HG03066 (cell line): ENCODE data around the gene SRSF9.
"Not testable (repeated sequence)": the region's sequence is repeated elsewhere in the genome, so short reads cannot be mapped to it uniquely, and the experiment has no call there.

ENCODE experiments used
- ATAC-seq: cut with Tn5 transposase; IDR thresholded peaks from one replicate; pipeline ENCODE4 v1.9.1; 2021; ENCODE audit warnings: low read depth; ENCODE audit not compliant: unreplicated experiment

SRSF9 gene

GRCh38 chr12:120469450-120470149 lies at the start of gene SRSF9:
SRSF9 (minus strand) TSS chr12:120469748; CDS start chr12:120469609, 139 bp downstream.
- peak; percentile 80 for ATAC-seq

- not testable (repeated sequence) for ATAC-seq
Measured at GRCh38 chr12:120519324-120519723, 49.8 kb upstream of the SRSF9 start.

GRCh38 chr12:120515496-120515895 lies 45.9 kb upstream of the SRSF9 start:
- ATAC-seq = no peak

- no peak for ATAC-seq
Measured at GRCh38 chr12:120514002-120514401, 44.5 kb upstream of the SRSF9 start.

- ATAC-seq = no peak
Measured at GRCh38 chr12:120508537-120508936, 39.0 kb upstream of the SRSF9 start.

GRCh38 chr12:120504587-120504986 lies 35.0 kb upstream of the SRSF9 start:
- ATAC-seq = no peak

- no peak for ATAC-seq
Measured at GRCh38 chr12:120500581-120500980, 31.0 kb upstream of the SRSF9 start.

- ATAC-seq = no peak
Measured at GRCh38 chr12:120498870-120499515, 29.4 kb upstream of the SRSF9 start.

GRCh38 chr12:120497524-120498150 lies 28.1 kb upstream of the SRSF9 start:
- ATAC-seq = no peak

GRCh38 chr12:120496413-120497340 lies 27.1 kb upstream of the SRSF9 start:
- no peak for ATAC-seq

- peak; percentile 84 for ATAC-seq
Measured at GRCh38 chr12:120495731-120496412, 26.3 kb upstream of the SRSF9 start, which contains the start of gene DYNLL1. DYNLL1 (plus strand) TSS chr12:120496113; CDS start chr12:120496422, 309 bp downstream.

GRCh38 chr12:120495186-120495730 lies 25.7 kb upstream of the SRSF9 start:
- ATAC-seq = peak; percentile 3

- no peak for ATAC-seq
Measured at GRCh38 chr12:120490833-120491512, 21.4 kb upstream of the SRSF9 start.

- no peak for ATAC-seq
Measured at GRCh38 chr12:120490325-120490724, 20.8 kb upstream of the SRSF9 start.

GRCh38 chr12:120489018-120489417 lies 19.5 kb upstream of the SRSF9 start:
- no peak for ATAC-seq

GRCh38 chr12:120488057-120488640 lies 18.6 kb upstream of the SRSF9 start:
- no peak for ATAC-seq

- not testable (repeated sequence) for ATAC-seq
Measured at GRCh38 chr12:120487552-120487951, 18.0 kb upstream of the SRSF9 start.

GRCh38 chr12:120485961-120486881 lies 16.7 kb upstream of the SRSF9 start:
- ATAC-seq = no peak
